ENCODE data around the gene APH1B.
"Not testable (repeated sequence)": the region's sequence is repeated elsewhere in the genome, so short reads cannot be mapped to it uniquely, and the experiment has no call there.

The APH1B gene

DNA sequence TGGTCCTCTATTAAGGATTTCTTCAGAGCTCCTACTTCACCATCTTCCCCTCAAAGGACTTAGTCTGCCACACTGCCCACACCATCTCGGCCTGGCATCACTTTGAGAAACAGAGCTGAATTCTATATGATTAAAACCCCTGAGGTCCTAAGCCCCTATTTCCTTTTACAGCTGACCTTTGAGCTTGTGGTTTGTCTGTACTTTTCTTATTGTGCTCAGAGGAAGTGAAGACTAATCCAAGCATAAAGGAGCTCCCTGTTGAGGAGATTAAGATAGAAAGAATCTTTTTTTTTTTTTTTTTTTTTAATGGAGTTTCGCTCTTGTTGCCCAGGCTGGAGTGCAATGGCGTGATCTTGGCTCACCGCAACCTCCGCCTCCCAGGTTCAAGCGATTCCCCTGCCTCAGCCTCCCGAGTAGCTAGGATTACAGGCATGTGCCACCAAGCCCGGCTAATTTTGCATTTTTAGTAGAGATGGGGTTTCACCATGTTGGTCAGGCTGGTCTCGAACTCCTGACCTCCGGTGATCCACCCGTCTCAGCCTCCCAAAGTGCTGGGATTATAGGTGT, 65.7 kb downstream of the APH1B start:
- not testable (repeated sequence) for H3K9me3 ChIP-seq (ENCODE audit: control insufficient read depth, insufficient read depth, low read depth, low read length); H3K36me3 ChIP-seq (ENCODE audit: control insufficient read depth, insufficient read depth, low read length); H3K27ac ChIP-seq (ENCODE audit: low read depth, low read length); H3K27me3 ChIP-seq (ENCODE audit: control insufficient read depth, insufficient read depth, low read length); H3K4me3 ChIP-seq (ENCODE audit: low read depth, low read length); H3K9ac ChIP-seq (ENCODE audit: low read length)
- H3K4me1 ChIP-seq (ENCODE audit: control insufficient read depth, insufficient read depth, low read length), result peaks cover 33% of the 10 kb centered on the region

DNA sequence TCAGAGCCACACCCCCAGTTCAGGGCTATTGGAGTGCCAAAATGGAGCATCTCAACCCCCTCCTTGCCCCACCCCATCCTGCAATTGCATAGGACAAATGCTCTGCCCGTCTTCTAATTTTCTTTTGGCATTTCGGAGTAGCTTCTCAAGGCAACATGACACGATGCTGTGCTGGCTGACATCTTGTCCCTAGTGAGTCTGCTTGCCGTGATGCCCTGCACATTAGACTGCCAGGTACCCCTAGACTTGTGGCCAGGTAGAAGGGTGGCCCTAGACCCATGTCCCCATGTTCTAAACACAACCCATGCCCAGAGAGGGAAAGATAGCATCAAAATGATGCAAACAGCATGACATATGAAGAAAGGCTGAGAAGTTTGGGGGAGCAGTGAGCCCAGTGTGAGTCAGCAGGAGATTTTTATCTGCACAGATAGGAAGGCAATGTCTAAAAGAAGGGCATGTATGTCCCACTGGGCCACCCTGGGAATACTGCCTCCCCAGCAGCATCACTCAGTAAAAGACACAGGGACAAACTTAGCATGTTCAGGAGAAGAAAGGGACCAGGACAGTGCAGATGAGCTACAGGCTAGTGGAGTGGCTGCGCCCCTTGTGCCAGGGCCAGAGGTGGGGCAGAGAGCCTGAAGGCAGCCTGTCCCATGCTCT, 67.5 kb downstream of the APH1B start:
- no peaks in the 10 kb centered on the region for H3K9me3 ChIP-seq (ENCODE audit: control insufficient read depth, insufficient read depth, low read depth, low read length)
- peaks cover 19% of the 10 kb centered on the region for H3K4me1 ChIP-seq (ENCODE audit: control insufficient read depth, insufficient read depth, low read length)
- H3K27me3 ChIP-seq (ENCODE audit: control insufficient read depth, insufficient read depth, low read length), result no peaks in the 10 kb centered on the region
- H3K9ac ChIP-seq (ENCODE audit: low read length), result no peak overlapping the region
- H3K27ac ChIP-seq (ENCODE audit: low read depth, low read length), result no peak overlapping the region
- no peaks in the 10 kb centered on the region for H3K36me3 ChIP-seq (ENCODE audit: control insufficient read depth, insufficient read depth, low read length)
- no peak overlapping the region for H3K4me3 ChIP-seq (ENCODE audit: low read depth, low read length)

DNA sequence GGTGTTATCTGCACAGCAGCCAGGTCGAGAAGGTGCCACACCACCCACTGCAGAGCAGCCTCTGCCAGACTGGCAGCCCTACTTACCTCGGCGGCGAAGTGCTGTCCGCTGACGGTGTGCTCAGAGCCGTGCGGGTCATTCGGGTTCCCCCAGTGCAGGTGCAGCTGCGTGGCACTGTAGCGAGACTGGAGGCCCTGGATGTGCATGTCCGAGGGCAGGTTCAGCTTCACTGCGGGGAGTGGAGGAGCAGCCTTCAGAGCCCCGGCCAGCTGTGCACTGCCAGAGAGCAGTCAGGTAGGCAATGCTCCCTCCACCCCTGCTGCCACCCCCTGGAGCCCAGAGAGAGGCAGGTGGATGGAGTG, 68.0 kb downstream of the APH1B start:
- Histone ChIP-seq H3K4me3 (ENCODE audit: low read depth, low read length) (no peak overlapping the region), H3K36me3 (ENCODE audit: control insufficient read depth, insufficient read depth, low read length) (no peaks in the 10 kb centered on the region), H3K27me3 (ENCODE audit: control insufficient read depth, insufficient read depth, low read length) (no peaks in the 10 kb centered on the region), H3K9me3 (ENCODE audit: control insufficient read depth, insufficient read depth, low read depth, low read length) (no peaks in the 10 kb centered on the region), H3K9ac (ENCODE audit: low read length) (no peak overlapping the region), H3K27ac (ENCODE audit: low read depth, low read length) (no peak overlapping the region), H3K4me1 (ENCODE audit: control insufficient read depth, insufficient read depth, low read length) (peaks cover 14% of the 10 kb centered on the region)

DNA sequence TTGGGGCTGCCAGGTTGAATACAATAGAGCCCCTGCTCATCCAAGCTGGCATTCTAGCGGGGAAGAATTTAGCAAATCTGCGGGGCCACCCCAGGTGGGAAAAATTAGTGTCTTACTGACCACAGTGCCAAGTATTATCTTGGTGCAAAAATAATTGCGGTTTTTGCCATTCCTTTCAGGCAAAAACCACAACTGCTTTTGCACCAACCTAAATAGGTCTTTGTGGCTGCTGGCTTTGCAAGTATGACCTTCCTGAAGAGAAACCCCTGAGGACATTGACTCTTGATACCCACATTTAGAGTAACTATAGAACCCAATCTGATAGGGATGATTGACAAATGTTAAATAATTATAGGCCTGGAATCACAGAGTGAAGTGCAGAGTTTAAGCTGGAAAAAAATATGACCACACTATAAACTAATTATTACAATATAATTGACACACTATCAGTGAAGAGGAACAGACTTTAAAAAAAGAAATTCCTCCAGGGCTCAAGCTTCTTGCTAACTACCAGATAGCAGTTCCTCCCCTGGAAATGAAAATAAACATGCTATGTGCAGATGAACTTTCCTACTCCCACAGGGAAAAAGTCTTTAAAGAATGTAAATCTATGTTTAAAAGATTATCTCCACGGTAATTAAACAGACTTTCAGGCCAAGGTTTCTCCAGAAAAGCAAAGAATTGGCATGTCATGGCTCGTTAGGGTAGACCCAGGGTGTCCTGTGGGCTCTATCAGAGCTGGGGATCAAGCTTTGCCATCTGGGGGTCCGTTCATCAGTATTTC, 69.9 kb downstream of the APH1B start:
- H3K4me1 ChIP-seq (ENCODE audit: control insufficient read depth, insufficient read depth, low read length), result no peaks in the 10 kb centered on the region
- H3K27ac ChIP-seq (ENCODE audit: low read depth, low read length), result no peak overlapping the region

DNA sequence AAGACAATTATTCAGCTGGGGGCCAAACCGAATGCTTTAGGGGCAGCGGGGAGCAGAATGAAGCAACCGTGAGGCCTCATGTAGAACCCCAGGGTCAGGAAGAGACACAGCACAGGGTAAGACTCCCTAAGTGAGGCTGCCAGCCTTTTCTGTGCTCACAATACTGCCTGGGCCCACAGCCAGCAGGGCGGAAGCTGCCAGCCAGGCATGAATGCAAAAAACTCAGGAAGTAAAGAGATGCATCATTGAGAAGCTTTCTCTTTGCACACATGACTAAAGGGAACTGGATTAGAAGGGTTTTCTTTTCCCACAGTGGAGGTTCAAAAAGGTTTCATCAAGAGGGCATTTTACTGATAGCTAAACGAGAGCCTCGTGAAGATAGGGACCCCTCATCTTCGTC, 71.0 kb downstream of the APH1B start:
- Histone ChIP-seq H3K9ac (ENCODE audit: low read length) (no peak overlapping the region), H3K4me3 (ENCODE audit: low read depth, low read length) (no peak overlapping the region), H3K9me3 (ENCODE audit: control insufficient read depth, insufficient read depth, low read depth, low read length) (no peaks in the 10 kb centered on the region), H3K4me1 (ENCODE audit: control insufficient read depth, insufficient read depth, low read length) (no peaks in the 10 kb centered on the region), H3K27ac (ENCODE audit: low read depth, low read length) (no peak overlapping the region), H3K27me3 (ENCODE audit: control insufficient read depth, insufficient read depth, low read length) (no peaks in the 10 kb centered on the region), H3K36me3 (ENCODE audit: control insufficient read depth, insufficient read depth, low read length) (no peaks in the 10 kb centered on the region)

More for the DNA sequence above, 69.9 kb downstream of the APH1B start:
- Histone ChIP-seq H3K4me3 (ENCODE audit: low read depth, low read length) (no peak overlapping the region), H3K36me3 (ENCODE audit: control insufficient read depth, insufficient read depth, low read length) (no peaks in the 10 kb centered on the region), H3K9ac (ENCODE audit: low read length) (no peak overlapping the region), H3K27me3 (ENCODE audit: control insufficient read depth, insufficient read depth, low read length) (no peaks in the 10 kb centered on the region), H3K9me3 (ENCODE audit: control insufficient read depth, insufficient read depth, low read depth, low read length) (no peaks in the 10 kb centered on the region)

DNA sequence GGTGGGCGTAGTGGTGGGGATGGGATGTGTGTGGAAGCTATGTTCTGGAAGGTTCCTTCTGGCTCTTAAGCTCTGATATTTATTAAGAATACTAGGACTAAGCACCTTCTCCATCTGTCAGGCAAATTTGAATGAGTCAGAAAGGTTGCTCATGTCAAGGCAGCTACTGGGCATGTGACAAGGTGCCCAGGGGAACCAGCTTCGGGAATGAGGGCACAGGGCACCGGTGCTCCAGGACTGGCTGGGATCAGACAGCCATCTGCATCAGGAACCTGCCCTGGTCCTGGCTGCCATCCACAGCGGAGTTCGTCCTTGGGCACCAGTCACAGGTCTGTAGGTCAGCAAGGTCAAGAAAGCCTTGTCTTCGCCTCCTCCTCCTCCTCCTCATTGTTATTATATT, 71.8 kb downstream of the APH1B start:
- Histone ChIP-seq H3K4me1 (ENCODE audit: control insufficient read depth, insufficient read depth, low read length) (no peaks in the 10 kb centered on the region), H3K9me3 (ENCODE audit: control insufficient read depth, insufficient read depth, low read depth, low read length) (no peaks in the 10 kb centered on the region), H3K27me3 (ENCODE audit: control insufficient read depth, insufficient read depth, low read length) (no peaks in the 10 kb centered on the region), H3K9ac (ENCODE audit: low read length) (no peak overlapping the region), H3K27ac (ENCODE audit: low read depth, low read length) (no peak overlapping the region), H3K4me3 (ENCODE audit: low read depth, low read length) (no peak overlapping the region), H3K36me3 (ENCODE audit: control insufficient read depth, insufficient read depth, low read length) (no peaks in the 10 kb centered on the region)

DNA sequence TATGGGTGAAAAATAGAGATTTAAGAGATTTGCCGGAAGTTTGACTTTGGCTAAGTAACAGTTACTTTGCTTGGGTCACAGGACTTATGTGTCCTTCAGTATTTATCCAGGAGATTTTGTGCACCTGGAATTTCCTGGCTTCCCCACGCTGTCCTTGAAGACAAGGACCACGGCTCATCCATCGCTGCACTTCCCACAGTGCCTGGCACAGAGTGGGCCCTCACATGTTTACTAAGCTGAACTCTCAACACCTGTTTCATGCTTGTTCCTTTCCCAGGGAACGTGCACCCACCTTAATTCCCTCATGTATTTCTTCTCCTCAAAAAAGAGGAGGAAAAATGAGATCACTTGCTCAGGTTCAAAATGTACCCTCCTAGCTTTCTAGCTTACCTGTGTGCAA, 72.2 kb downstream of the APH1B start:
- H3K9me3 ChIP-seq (ENCODE audit: control insufficient read depth, insufficient read depth, low read depth, low read length), result no peaks in the 10 kb centered on the region
- H3K4me1 ChIP-seq (ENCODE audit: control insufficient read depth, insufficient read depth, low read length), result no peaks in the 10 kb centered on the region
- no peak overlapping the region for H3K9ac ChIP-seq (ENCODE audit: low read length)

DNA sequence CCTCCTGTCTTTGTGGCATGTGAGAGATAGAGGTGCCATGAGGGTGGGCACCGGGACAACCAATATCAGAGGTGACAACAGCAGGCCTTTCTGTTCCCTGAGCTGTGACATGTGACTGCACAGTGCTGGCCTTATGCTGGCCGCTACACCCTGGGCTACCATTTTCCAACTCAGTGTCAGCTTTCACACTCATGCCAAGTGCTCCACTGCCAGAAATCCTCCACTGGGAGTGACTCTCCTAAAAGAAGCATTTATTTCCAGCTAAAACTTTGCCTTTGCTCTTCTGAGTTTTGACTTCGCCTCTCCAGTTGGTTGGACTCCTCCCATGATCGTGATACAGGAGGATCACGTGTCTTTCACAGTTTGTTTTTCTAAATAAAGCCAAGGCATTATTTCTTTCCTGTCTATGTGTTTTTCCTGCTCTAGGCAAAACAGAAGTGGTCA, 72.8 kb downstream of the APH1B start:
- Histone ChIP-seq H3K27ac (ENCODE audit: low read depth, low read length) (no peak overlapping the region), H3K4me3 (ENCODE audit: low read depth, low read length) (no peak overlapping the region), H3K27me3 (ENCODE audit: control insufficient read depth, insufficient read depth, low read length) (no peaks in the 10 kb centered on the region), H3K9me3 (ENCODE audit: control insufficient read depth, insufficient read depth, low read depth, low read length) (no peaks in the 10 kb centered on the region), H3K9ac (ENCODE audit: low read length) (no peak overlapping the region), H3K36me3 (ENCODE audit: control insufficient read depth, insufficient read depth, low read length) (no peaks in the 10 kb centered on the region), H3K4me1 (ENCODE audit: control insufficient read depth, insufficient read depth, low read length) (no peaks in the 10 kb centered on the region)

More for the DNA sequence above, 72.2 kb downstream of the APH1B start:
- no peak overlapping the region for H3K27ac ChIP-seq (ENCODE audit: low read depth, low read length)
- H3K36me3 ChIP-seq (ENCODE audit: control insufficient read depth, insufficient read depth, low read length), result no peaks in the 10 kb centered on the region
- H3K27me3 ChIP-seq (ENCODE audit: control insufficient read depth, insufficient read depth, low read length), result no peaks in the 10 kb centered on the region
- H3K4me3 ChIP-seq (ENCODE audit: low read depth, low read length), result no peak overlapping the region

DNA sequence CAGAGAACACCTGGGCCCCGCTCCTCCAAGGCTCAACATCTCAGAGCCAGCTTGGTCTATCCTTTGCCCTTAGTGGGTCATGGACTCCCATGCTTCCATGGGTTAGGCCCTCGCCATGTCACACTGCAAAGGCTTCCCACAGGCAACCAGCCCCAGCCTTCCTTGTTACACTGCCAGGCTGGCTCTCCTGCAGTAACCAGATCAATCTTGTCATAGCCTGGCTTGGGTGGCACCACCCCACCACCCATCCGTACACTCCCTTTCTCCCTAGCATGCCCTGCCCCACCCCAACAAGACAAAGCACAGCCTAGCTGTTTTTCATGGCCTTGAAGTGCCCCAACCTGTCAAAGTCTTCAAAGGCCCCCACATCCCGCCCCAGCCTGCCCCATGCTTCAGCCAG, 73.8 kb downstream of the APH1B start:
- Histone ChIP-seq H3K9ac (ENCODE audit: low read length) (no peak overlapping the region), H3K36me3 (ENCODE audit: control insufficient read depth, insufficient read depth, low read length) (no peaks in the 10 kb centered on the region), H3K4me3 (ENCODE audit: low read depth, low read length) (no peak overlapping the region), H3K27ac (ENCODE audit: low read depth, low read length) (no peak overlapping the region), H3K9me3 (ENCODE audit: control insufficient read depth, insufficient read depth, low read depth, low read length) (no peaks in the 10 kb centered on the region), H3K4me1 (ENCODE audit: control insufficient read depth, insufficient read depth, low read length) (no peaks in the 10 kb centered on the region), H3K27me3 (ENCODE audit: control insufficient read depth, insufficient read depth, low read length) (no peaks in the 10 kb centered on the region)

DNA sequence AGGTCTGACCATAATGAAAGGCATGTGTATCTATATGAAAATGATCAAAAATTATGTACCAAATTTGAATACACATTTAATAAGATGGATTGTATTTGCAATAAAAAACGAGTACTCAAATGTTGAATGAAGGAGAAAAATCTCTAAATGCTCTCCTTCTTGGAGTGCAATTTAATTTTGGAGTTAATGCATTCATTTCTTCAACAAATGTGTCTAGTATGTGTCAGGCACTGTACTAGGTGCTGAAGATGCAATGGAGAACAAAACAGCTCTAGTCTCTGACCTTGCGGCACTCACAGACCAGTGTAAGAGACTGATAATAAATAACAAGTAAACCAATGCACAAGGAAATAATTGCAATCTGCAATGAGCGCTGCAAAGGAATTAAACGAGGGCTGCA, 75.4 kb downstream of the APH1B start:
- H3K9ac ChIP-seq (ENCODE audit: low read length), result no peak overlapping the region
- no peak overlapping the region for H3K27ac ChIP-seq (ENCODE audit: low read depth, low read length)
- H3K9me3 ChIP-seq (ENCODE audit: control insufficient read depth, insufficient read depth, low read depth, low read length), result no peaks in the 10 kb centered on the region
- no peak overlapping the region for H3K4me3 ChIP-seq (ENCODE audit: low read depth, low read length)
- no peaks in the 10 kb centered on the region for H3K27me3 ChIP-seq (ENCODE audit: control insufficient read depth, insufficient read depth, low read length)
- no peaks in the 10 kb centered on the region for H3K4me1 ChIP-seq (ENCODE audit: control insufficient read depth, insufficient read depth, low read length)
- H3K36me3 ChIP-seq (ENCODE audit: control insufficient read depth, insufficient read depth, low read length), result no peaks in the 10 kb centered on the region

DNA sequence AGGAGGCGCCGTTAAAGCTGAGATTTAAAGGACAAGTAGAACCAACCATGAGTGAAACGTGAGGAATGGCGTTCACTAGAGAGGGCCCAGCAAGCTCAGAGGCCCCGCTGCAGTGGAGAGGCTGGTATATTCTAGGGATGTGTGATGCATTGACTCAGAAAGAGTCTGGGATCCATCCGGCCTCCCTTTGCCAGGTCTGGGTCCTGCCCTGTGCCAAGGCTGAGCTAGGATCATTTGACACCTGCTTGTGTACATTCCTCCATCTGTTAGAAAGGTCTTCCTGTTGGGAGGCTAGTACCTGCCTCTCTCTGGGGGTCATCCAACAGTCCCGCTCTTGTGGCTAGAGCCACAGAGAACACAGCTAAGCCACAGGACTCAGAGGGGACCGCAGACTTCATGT, 75.9 kb downstream of the APH1B start:
- Histone ChIP-seq H3K27me3 (ENCODE audit: control insufficient read depth, insufficient read depth, low read length) (no peaks in the 10 kb centered on the region), H3K4me1 (ENCODE audit: control insufficient read depth, insufficient read depth, low read length) (no peaks in the 10 kb centered on the region), H3K27ac (ENCODE audit: low read depth, low read length) (no peak overlapping the region), H3K36me3 (ENCODE audit: control insufficient read depth, insufficient read depth, low read length) (no peaks in the 10 kb centered on the region), H3K9me3 (ENCODE audit: control insufficient read depth, insufficient read depth, low read depth, low read length) (no peaks in the 10 kb centered on the region), H3K9ac (ENCODE audit: low read length) (no peak overlapping the region), H3K4me3 (ENCODE audit: low read depth, low read length) (no peak overlapping the region)
